NCI-H82 (cell line): Measurements from ENCODE around the gene FARP2.

Experiments
- DNase-seq: peaks from one replicate; lab custom pipeline; 2025; lab: John Stamatoyannopoulos, UW

Gene FARP2

GRCh38 chr2:241459520-241459919 lies 103.4 kb downstream of the FARP2 start:
- DNase-seq, result no peak

- no peak for DNase-seq
Measured at GRCh38 chr2:241460631-241461030, 104.5 kb downstream of the FARP2 start.

- DNase-seq, result no peak
Measured at GRCh38 chr2:241461693-241462677, 105.9 kb downstream of the FARP2 start.

GRCh38 chr2:241463276-241464135 lies 107.4 kb downstream of the FARP2 start:
- no peak for DNase-seq

- peak; percentile 21 for DNase-seq
Measured at GRCh38 chr2:241465543-241465942, 109.5 kb downstream of the FARP2 start.

GRCh38 chr2:241466230-241466629 lies 110.1 kb downstream of the FARP2 start:
- DNase-seq, result no peak

- DNase-seq, result no peak
Measured at GRCh38 chr2:241467777-241468475, 111.8 kb downstream of the FARP2 start.

GRCh38 chr2:241468476-241468781 lies 112.3 kb downstream of the FARP2 start:
- no peak for DNase-seq

GRCh38 chr2:241469746-241470145 lies 113.7 kb downstream of the FARP2 start:
- no peak for DNase-seq

- DNase-seq, result no peak
Measured at GRCh38 chr2:241473399-241473798, 117.3 kb downstream of the FARP2 start.

GRCh38 chr2:241475267-241475666 lies 119.2 kb downstream of the FARP2 start:
- DNase-seq, result no peak

GRCh38 chr2:241478166-241478565 lies 122.1 kb downstream of the FARP2 start:
- no peak for DNase-seq

- DNase-seq, result no peak
Measured at GRCh38 chr2:241479026-241479898, 123.2 kb downstream of the FARP2 start.

- no peak for DNase-seq
Measured at GRCh38 chr2:241481687-241482086, 125.6 kb downstream of the FARP2 start.

GRCh38 chr2:241482126-241482955 lies 126.3 kb downstream of the FARP2 start:
- DNase-seq, result peak; percentile 75

- DNase-seq, result no peak
Measured at GRCh38 chr2:241483305-241483704, 127.2 kb downstream of the FARP2 start.

GRCh38 chr2:241485172-241485911 lies 129.3 kb downstream of the FARP2 start:
- DNase-seq, result no peak

- no peak for DNase-seq
Measured at GRCh38 chr2:241489088-241489487, 133.0 kb downstream of the FARP2 start.
